GF-D8 (cell line): ENCODE results near the gene CNNM1.
A peak's percentile ranks its signal among the peaks of the same experiment; 100 is the strongest.

Source experiments
- DNase-seq: peaks from one replicate; lab custom pipeline; 2025; lab: John Stamatoyannopoulos, UW

CNNM1 gene

GRCh38 chr10:99337311-99337811, 8.2 kb downstream of the CNNM1 start:
- no peak for DNase-seq

GRCh38 chr10:99337901-99338300, 8.7 kb downstream of the CNNM1 start:
- no peak for DNase-seq

- DNase-seq: no peak
These were observed 9.9 kb downstream of the CNNM1 start for GRCh38 chr10:99339077-99339476.

GRCh38 chr10:99339563-99340047, 10.4 kb downstream of the CNNM1 start:
- no peak for DNase-seq

- DNase-seq: no peak
These were observed 11.5 kb downstream of the CNNM1 start for GRCh38 chr10:99340650-99341049.

GRCh38 chr10:99341248-99341647, 12.1 kb downstream of the CNNM1 start:
- no peak for DNase-seq

- no peak for DNase-seq
These were observed 12.8 kb downstream of the CNNM1 start for GRCh38 chr10:99341860-99342490.

GRCh38 chr10:99343262-99343661, 14.1 kb downstream of the CNNM1 start:
- DNase-seq: no peak

GRCh38 chr10:99344715-99345114, 15.6 kb downstream of the CNNM1 start:
- no peak for DNase-seq

- DNase-seq: no peak
These were observed 16.2 kb downstream of the CNNM1 start for GRCh38 chr10:99345350-99345749.

- no peak for DNase-seq
These were observed 17.1 kb downstream of the CNNM1 start for GRCh38 chr10:99346247-99346646.

GRCh38 chr10:99347672-99348071, 18.5 kb downstream of the CNNM1 start:
- DNase-seq: no peak

GRCh38 chr10:99353182-99353581, 24.0 kb downstream of the CNNM1 start:
- DNase-seq: no peak

GRCh38 chr10:99357691-99358090, 28.5 kb downstream of the CNNM1 start:
- no peak for DNase-seq

GRCh38 chr10:99358101-99358500, 28.9 kb downstream of the CNNM1 start:
- no peak for DNase-seq

- no peak for DNase-seq
These were observed 31.8 kb downstream of the CNNM1 start for GRCh38 chr10:99360934-99361333.

GRCh38 chr10:99364125-99364524, 35.0 kb downstream of the CNNM1 start:
- no peak for DNase-seq

GRCh38 chr10:99365311-99365710, 36.2 kb downstream of the CNNM1 start:
- no peak for DNase-seq

- no peak for DNase-seq
These were observed 36.6 kb downstream of the CNNM1 start for GRCh38 chr10:99365736-99366135.

- peak; percentile 19 for DNase-seq
These were observed 37.5 kb downstream of the CNNM1 start for GRCh38 chr10:99366666-99367065.

- DNase-seq: no peak
These were observed 39.5 kb downstream of the CNNM1 start for GRCh38 chr10:99368646-99369045.

GRCh38 chr10:99369126-99369525, 40.0 kb downstream of the CNNM1 start:
- DNase-seq: no peak

- DNase-seq: no peak
These were observed 40.4 kb downstream of the CNNM1 start for GRCh38 chr10:99369551-99369950.

GRCh38 chr10:99370993-99371392, 41.8 kb downstream of the CNNM1 start:
- DNase-seq: no peak
